AG09309 (cell line): Measurements from ENCODE around the gene JARID2.

Experiments
- DNase-seq: peaks from one replicate; pipeline ENCODE4 v3.0.0-alpha.2; 2010; ENCODE audit warnings: low read depth
- H3K4me3 ChIP-seq: 2 replicates; pipeline ENCODE4 v1.5.1; 2011; ENCODE audit warnings: mild to moderate bottlenecking, low read depth, low read length, moderate library complexity; ENCODE audit not compliant: control insufficient read depth
- CTCF ChIP-seq: IDR thresholded peaks from 2 replicates; pipeline ENCODE4 v1.5.1; 2011; ENCODE audit warnings: mild to moderate bottlenecking, low read depth, low read length, inconsistent platforms; ENCODE audit not compliant: insufficient read depth, control insufficient read depth; ENCODE audit errors: missing control alignments

The JARID2 gene

DNA sequence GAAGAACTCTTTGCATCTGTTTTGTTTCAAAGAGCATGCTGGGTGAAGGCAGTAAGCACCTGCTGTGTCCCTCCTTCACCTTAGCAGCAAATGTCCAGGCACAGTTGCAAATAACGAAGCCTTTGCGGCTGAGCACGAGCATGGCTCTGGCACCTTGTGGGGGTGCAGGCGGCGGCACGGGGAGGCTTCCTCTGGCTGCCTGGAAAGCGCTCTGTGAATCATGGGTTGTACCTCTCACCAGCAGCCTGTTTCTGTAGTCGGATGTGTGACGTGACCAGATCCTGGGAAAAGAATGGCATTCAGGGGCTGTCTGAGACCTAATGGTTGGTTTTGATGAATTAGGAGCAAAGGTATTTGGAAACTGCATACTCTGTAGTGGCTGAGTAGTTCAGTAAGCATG lies 272.2 kb downstream of the JARID2 start:
- no peak overlapping the region for H3K4me3 ChIP-seq
- no peak for DNase-seq
- TF ChIP-seq CTCF: no peak

GRCh38 chr6:15518878-15519277 lies 273.0 kb downstream of the JARID2 start:
- no peak for TF ChIP-seq CTCF
- no peak for DNase-seq

DNA sequence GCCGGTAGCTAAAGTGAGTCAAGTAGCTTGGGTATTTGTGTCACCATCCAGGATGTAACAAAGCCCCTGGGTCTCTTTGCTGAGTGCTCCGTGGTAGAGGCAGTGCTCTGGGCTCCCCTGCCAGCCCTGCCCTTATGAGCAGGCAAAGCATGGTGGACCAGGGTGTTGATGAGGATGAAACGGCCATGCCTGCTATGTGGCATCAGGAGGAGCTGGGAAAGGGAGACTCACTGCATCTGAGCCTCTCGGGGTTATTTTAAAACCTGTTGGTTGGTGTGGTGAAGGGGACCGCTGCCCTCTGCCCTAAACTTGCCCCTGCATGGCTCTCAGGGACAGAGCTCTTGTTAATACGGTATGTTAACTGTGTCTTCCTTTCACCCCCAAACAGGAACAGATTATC lies 273.8 kb downstream of the JARID2 start:
- DNase-seq: no peak
- no peak for TF ChIP-seq CTCF
- no peak overlapping the region for H3K4me3 ChIP-seq

More at GRCh38 chr6:15518878-15519277, 273.0 kb downstream of the JARID2 start:
- H3K4me3 ChIP-seq: no peak overlapping the region

GRCh38 chr6:15520626-15521203 lies 274.8 kb downstream of the JARID2 start:
- DNase-seq: no peak
- no peak for TF ChIP-seq CTCF
- H3K4me3 ChIP-seq: no peak overlapping the region

- TF ChIP-seq CTCF: no peak
- H3K4me3 ChIP-seq: no peak overlapping the region
- DNase-seq: no peak
Measured at GRCh38 chr6:15521582-15521981, 275.7 kb downstream of the JARID2 start.

DNA sequence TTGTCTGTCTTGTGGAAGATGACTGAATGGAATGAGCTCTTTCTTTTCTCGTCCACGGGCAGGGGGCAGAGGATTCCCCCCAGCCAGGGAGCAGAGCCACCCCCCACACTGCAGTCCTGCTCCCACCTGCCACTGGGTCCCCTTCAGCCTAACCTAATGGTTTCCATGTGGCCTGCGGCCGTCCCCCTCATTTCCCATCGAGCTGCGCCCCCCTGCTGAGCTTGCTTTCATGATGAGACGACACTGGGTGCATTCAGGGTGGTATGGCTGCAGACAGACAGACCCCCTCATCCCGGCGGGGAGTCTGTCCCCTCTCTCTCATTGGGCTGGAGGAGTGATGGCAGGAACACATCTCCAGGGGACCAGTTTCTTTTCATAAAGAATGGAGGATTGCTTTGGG lies 276.2 kb downstream of the JARID2 start:
- no peak for DNase-seq
- no peak for TF ChIP-seq CTCF
- H3K4me3 ChIP-seq: no peak overlapping the region

- no peak for TF ChIP-seq CTCF
- H3K4me3 ChIP-seq: no peak overlapping the region
- DNase-seq: no peak
Measured at GRCh38 chr6:15522427-15522826, 276.6 kb downstream of the JARID2 start.
